Mesothelial cell of epicardium (in vitro differentiated cells): Measurements from ENCODE around the gene DCN. TPM values are rescaled to one million over a fixed set of nuclear protein-coding genes. Genes with fewer than 3 reads are reported as not detected.
A peak's percentile ranks its signal among the peaks of the same experiment; 100 is the strongest.

ENCODE experiments used
- DNase-seq, 2 experiments: peaks; one replicate each; pipeline ENCODE4 v3.0.0; 2021; ENCODE audit warnings: low spot score in 2 of 2; ENCODE audit not compliant: unreplicated experiment in 2 of 2
- H3K27ac Mint-ChIP-seq: 2 replicates; pipeline ENCODE4 v1.8.0; 2021; ENCODE audit warnings: mixed read lengths
- H3K27me3 Mint-ChIP-seq: 2 replicates; pipeline ENCODE4 v1.8.0; 2021; ENCODE audit warnings: low read depth, mixed read lengths
- H3K36me3 Mint-ChIP-seq: 2 replicates; pipeline ENCODE4 v1.8.0; 2021; ENCODE audit warnings: mixed read lengths
- H3K4me1 Mint-ChIP-seq: 2 replicates; pipeline ENCODE4 v1.8.0; 2021; ENCODE audit warnings: mixed read lengths
- H3K4me3 Mint-ChIP-seq: 2 replicates; pipeline ENCODE4 v1.8.0; 2021; ENCODE audit warnings: mild to moderate bottlenecking, moderate library complexity, mixed read lengths
- H3K9me3 Mint-ChIP-seq: 2 replicates; pipeline ENCODE4 v1.8.0; 2021; ENCODE audit warnings: mixed read lengths
- CTCF ChIP-seq: fragments of 200-600 bp; sonication (generic); IDR thresholded peaks from one replicate; pipeline ENCODE4 v1.5.0; 2021; ENCODE audit warnings: antibody characterized with exemption; ENCODE audit not compliant: unreplicated experiment
- total RNA-seq: library from RNA; stranded (reverse); gene quantifications from 3 replicates; pipeline ENCODE4 v1.2.1, GENCODE V29; 2021

The DCN gene
- total RNA-seq, 1 donor from 2014 or later = 1,349 TPM

- Mint-ChIP-seq H3K36me3 (no peaks in the 10 kb centered on the region), H3K27ac (peak overlapping the region; percentile 60), H3K4me3 (no peak overlapping the region)
Measured at GRCh38 chr12:91222746-91223145, 40.1 kb upstream of the DCN start.

GRCh38 chr12:91219919-91220318 is 37.3 kb upstream of the DCN start:
- DNase-seq = no peak
- Mint-ChIP-seq H3K4me1 (peaks cover 8% of the 10 kb centered on the region), H3K27ac (no peak overlapping the region), H3K9me3 (peaks cover 4% of the 10 kb centered on the region), H3K4me3 (no peak overlapping the region), H3K36me3 (no peaks in the 10 kb centered on the region), H3K27me3 (no peaks in the 10 kb centered on the region)
- no peak for TF ChIP-seq CTCF

More at GRCh38 chr12:91222746-91223145, 40.1 kb upstream of the DCN start:
- Mint-ChIP-seq H3K4me1 (peaks cover 10% of the 10 kb centered on the region), H3K9me3 (peaks cover 4% of the 10 kb centered on the region), H3K27me3 (no peaks in the 10 kb centered on the region)
- no peak for TF ChIP-seq CTCF
- no peak for DNase-seq

GRCh38 chr12:91219511-91219910 is 36.9 kb upstream of the DCN start:
- Mint-ChIP-seq H3K4me1 (peaks cover 8% of the 10 kb centered on the region), H3K27me3 (no peaks in the 10 kb centered on the region), H3K9me3 (peaks cover 4% of the 10 kb centered on the region), H3K4me3 (no peak overlapping the region), H3K27ac (no peak overlapping the region), H3K36me3 (no peaks in the 10 kb centered on the region)
- no peak for TF ChIP-seq CTCF
- DNase-seq = no peak

GRCh38 chr12:91216871-91217270 is 34.3 kb upstream of the DCN start:
- Mint-ChIP-seq H3K9me3 (peaks cover 13% of the 10 kb centered on the region), H3K27ac (no peak overlapping the region), H3K36me3 (peaks cover 7% of the 10 kb centered on the region), H3K4me1 (peaks cover 12% of the 10 kb centered on the region), H3K4me3 (no peak overlapping the region), H3K27me3 (no peaks in the 10 kb centered on the region)
- DNase-seq = no peak
- no peak for TF ChIP-seq CTCF

- Mint-ChIP-seq H3K9me3 (peaks cover 13% of the 10 kb centered on the region), H3K4me3 (no peak overlapping the region), H3K36me3 (peaks cover 7% of the 10 kb centered on the region), H3K27ac (no peak overlapping the region), H3K27me3 (no peaks in the 10 kb centered on the region), H3K4me1 (peaks cover 19% of the 10 kb centered on the region)
- no peak for DNase-seq
- TF ChIP-seq CTCF = no peak
Measured at GRCh38 chr12:91215940-91216454, 33.4 kb upstream of the DCN start.

- DNase-seq = no peak
- Mint-ChIP-seq H3K4me1 (peaks cover 22% of the 10 kb centered on the region), H3K27ac (peak overlapping the region; percentile 64), H3K4me3 (no peak overlapping the region), H3K9me3 (peaks cover 21% of the 10 kb centered on the region), H3K36me3 (peaks cover 20% of the 10 kb centered on the region), H3K27me3 (no peaks in the 10 kb centered on the region)
- TF ChIP-seq CTCF = no peak
Measured at GRCh38 chr12:91211866-91212265, 29.2 kb upstream of the DCN start.
